Measurements from ENCODE around the gene MXD3. TPM values are rescaled to one million over a fixed set of nuclear protein-coding genes. Genes with fewer than 3 reads are reported as not detected.

The MXD3 gene
- polyA plus RNA-seq, 3 donors, result 21.5 to 61.9 (median 25.5) TPM

DNA sequence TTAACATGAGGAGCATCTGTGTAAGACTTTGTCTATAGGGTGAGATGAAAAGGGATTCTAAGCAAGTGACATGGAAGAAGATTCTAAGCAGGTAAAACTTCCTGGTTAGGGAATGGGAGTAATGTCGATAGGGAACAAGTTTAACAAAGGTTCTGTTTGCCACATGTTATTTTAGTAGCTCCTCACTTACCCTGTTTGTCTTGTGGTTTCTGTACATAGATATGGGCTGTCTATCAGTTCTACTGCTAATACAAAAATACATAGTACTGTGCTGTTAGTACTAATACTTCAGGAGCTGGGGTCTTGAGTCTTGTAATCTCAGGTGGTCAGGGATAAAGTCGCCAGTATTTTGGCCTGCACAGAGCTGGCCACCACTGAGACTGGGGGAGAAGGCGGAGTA is 41.0 kb downstream of the MXD3 start:
- H3K4me3 ChIP-seq (replicated peaks in 1 of 3; ENCODE audit: low read depth in 2 of 3, low read length in 3 of 3), result no peak overlapping the region
- H3K79me2 ChIP-seq (ENCODE audit: insufficient read depth, low read length), result no peaks in the 10 kb centered on the region
- H2AFZ ChIP-seq (ENCODE audit: insufficient read depth, low read depth, low read length, poor library complexity, severe bottlenecking), result no peak overlapping the region
- H3K27me3 ChIP-seq (ENCODE audit: control insufficient read depth in 2 of 2, insufficient read depth in 2 of 2, low read length in 2 of 2), result no peaks in the 10 kb centered on the region
- H3K9me3 ChIP-seq (replicated peaks in 1 of 2; ENCODE audit: control insufficient read depth in 1 of 2, insufficient read depth in 1 of 2, low read length in 2 of 2), result no peaks in the 10 kb centered on the region
- no peak overlapping the region for H3K27ac ChIP-seq (ENCODE audit: low read depth in 1 of 2, low read length in 2 of 2)
- peaks cover 10% of the 10 kb centered on the region for H4K20me1 ChIP-seq (ENCODE audit: insufficient read depth, low read length)
- Mint-ChIP-seq H3K4me3 (no peak overlapping the region), H3K9me3 (no peaks in the 10 kb centered on the region), H3K4me1 (no peaks in the 10 kb centered on the region), H3K27me3 (ENCODE audit: low read depth in 3 of 3) (peaks cover 0 to 2% (median 1%) of the 10 kb centered on the region in 3 donors), H3K36me3 (peaks cover 84 to 95% of the 10 kb centered on the region in 2 donors), H3K27ac (no peak overlapping the region)
- H3K4me1 ChIP-seq (ENCODE audit: control insufficient read depth in 1 of 2, insufficient read depth in 2 of 2, low read length in 2 of 2), result no peaks in the 10 kb centered on the region
- intact Hi-C loops (cut with micrococcal nuclease), result no loop called here
- peaks cover 81 to 100% of the 10 kb centered on the region in 2 donors for H3K36me3 ChIP-seq (replicated peaks in 1 of 2; ENCODE audit: control insufficient read depth in 1 of 2, insufficient read depth in 2 of 2, low read length in 2 of 2)
- WGBS (ENCODE audit: insufficient coverage), result 95% methylated on average over 2 of the region's 3 CpGs
- DNase-seq, result no peak
- H3K4me2 ChIP-seq (replicated peaks; ENCODE audit: extremely low read depth, low read length, poor library complexity, severe bottlenecking), result no peak overlapping the region
- no peak for TF ChIP-seq CTCF (IDR thresholded peaks at IDR 0.05)
- H3K9ac ChIP-seq (ENCODE audit: insufficient read depth, low read length, poor library complexity, severe bottlenecking), result no peak overlapping the region

DNA sequence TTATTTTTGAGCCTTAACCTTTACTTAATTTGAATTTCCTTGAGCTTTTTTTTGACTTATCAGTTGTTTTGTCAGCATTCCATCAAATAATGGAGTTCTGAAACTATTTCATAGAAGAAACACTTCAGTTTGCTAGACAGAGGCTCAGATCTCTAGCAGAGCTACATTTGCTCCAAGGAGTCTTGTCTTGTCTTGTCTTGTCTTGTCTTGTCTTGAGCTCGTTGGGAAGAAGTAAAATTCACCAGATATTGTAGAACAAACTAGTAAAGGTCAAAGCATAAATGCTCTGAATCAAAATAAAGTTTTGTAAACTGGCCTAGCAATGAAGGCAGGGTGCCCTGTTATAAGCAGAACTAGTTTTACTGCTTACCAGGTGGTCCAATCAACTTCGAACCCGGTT is 41.7 kb downstream of the MXD3 start:
- H3K27ac ChIP-seq (ENCODE audit: low read depth in 1 of 2, low read length in 2 of 2), result no peak overlapping the region
- no peak for DNase-seq
- TF ChIP-seq CTCF (IDR thresholded peaks at IDR 0.05), result no peak
- 80% methylated on average over 1 of the region's 3 CpGs for WGBS (ENCODE audit: insufficient coverage)
- Mint-ChIP-seq H3K4me3 (no peak overlapping the region), H3K9me3 (no peaks in the 10 kb centered on the region), H3K27ac (no peak overlapping the region), H3K36me3 (peaks cover 83 to 95% of the 10 kb centered on the region in 2 donors), H3K27me3 (ENCODE audit: low read depth in 3 of 3) (peaks cover 0 to 2% (median 1%) of the 10 kb centered on the region in 3 donors), H3K4me1 (no peaks in the 10 kb centered on the region)
- no peak overlapping the region for H2AFZ ChIP-seq (ENCODE audit: insufficient read depth, low read depth, low read length, poor library complexity, severe bottlenecking)
- intact Hi-C loops (cut with micrococcal nuclease), result no loop called here
- H3K36me3 ChIP-seq (replicated peaks in 1 of 2; ENCODE audit: control insufficient read depth in 1 of 2, insufficient read depth in 2 of 2, low read length in 2 of 2), result peaks cover 81 to 100% of the 10 kb centered on the region in 2 donors
- H3K9me3 ChIP-seq (replicated peaks in 1 of 2; ENCODE audit: control insufficient read depth in 1 of 2, insufficient read depth in 1 of 2, low read length in 2 of 2), result no peaks in the 10 kb centered on the region
- H4K20me1 ChIP-seq (ENCODE audit: insufficient read depth, low read length), result peaks cover 10% of the 10 kb centered on the region
- no peaks in the 10 kb centered on the region for H3K27me3 ChIP-seq (ENCODE audit: control insufficient read depth in 2 of 2, insufficient read depth in 2 of 2, low read length in 2 of 2)
- H3K9ac ChIP-seq (ENCODE audit: insufficient read depth, low read length, poor library complexity, severe bottlenecking), result no peak overlapping the region
- H3K4me2 ChIP-seq (replicated peaks; ENCODE audit: extremely low read depth, low read length, poor library complexity, severe bottlenecking), result no peak overlapping the region
- H3K4me1 ChIP-seq (ENCODE audit: control insufficient read depth in 1 of 2, insufficient read depth in 2 of 2, low read length in 2 of 2), result no peaks in the 10 kb centered on the region
- H3K79me2 ChIP-seq (ENCODE audit: insufficient read depth, low read length), result no peaks in the 10 kb centered on the region
- no peak overlapping the region for H3K4me3 ChIP-seq (replicated peaks in 1 of 3; ENCODE audit: low read depth in 2 of 3, low read length in 3 of 3)

Measured in CD14-positive monocyte (primary cell).